ENCODE data around the gene METRNL. TPM values are rescaled to one million over a fixed set of nuclear protein-coding genes. Genes with fewer than 3 reads are reported as not detected.
"Not testable (repeated sequence)": the region's sequence is repeated elsewhere in the genome, so short reads cannot be mapped to it uniquely, and the experiment has no call there.

METRNL gene
- total and polyA plus RNA-seq, 4 donors: 0.67 to 9.0 (median 8.6) TPM

GRCh38 chr17:83132251-83133081, 53.1 kb downstream of the METRNL start (continued):
- no peak for TF ChIP-seq RXRA (IDR thresholded peaks at IDR 0.05)

GRCh38 chr17:83133302-83134121, 54.1 kb downstream of the METRNL start:
- H3K36me3 ChIP-seq (ENCODE audit: control insufficient read depth in 4 of 4, insufficient read depth in 3 of 4, low read depth in 1 of 4, low read length in 3 of 4): no peaks in the 10 kb centered on the region
- H3K9ac ChIP-seq (ENCODE audit: low read depth in 1 of 2, low read length in 2 of 2): no peak overlapping the region
- 75% methylated on average over 16 of the region's 16 CpGs for WGBS
- no peaks in the 10 kb centered on the region for H3K27me3 ChIP-seq (ENCODE audit: control insufficient read depth in 4 of 4, insufficient read depth in 4 of 4, low read length in 3 of 4)
- H3K9me3 ChIP-seq (ENCODE audit: control insufficient read depth in 4 of 4, low read length in 3 of 4): no peaks in the 10 kb centered on the region
- no peaks in the 10 kb centered on the region for H3K4me1 ChIP-seq (ENCODE audit: control insufficient read depth in 4 of 4, insufficient read depth in 4 of 4, low read length in 3 of 4)
- no peak overlapping the region for H3K27ac ChIP-seq (ENCODE audit: low read depth in 1 of 2, low read length in 2 of 2)
- TF ChIP-seq HNF4G (IDR thresholded peaks at IDR 0.05) (no peak), GABPA (IDR thresholded peaks at IDR 0.05 in 1 of 2, conservative IDR thresholded peaks at IDR 0.05 in 1 of 2) (no peak), YY1 (IDR thresholded peaks at IDR 0.05) (no peak), RXRA (IDR thresholded peaks at IDR 0.05) (no peak), ZBTB33 (IDR thresholded peaks at IDR 0.05) (no peak), TAF1 (conservative IDR thresholded peaks at IDR 0.05) (no peak), HNF4A (conservative IDR thresholded peaks at IDR 0.05) (no peak), REST (IDR thresholded peaks at IDR 0.05) (no peak), FOXA2 (IDR thresholded peaks at IDR 0.05) (no peak), FOXA1 (IDR thresholded peaks at IDR 0.05) (no peak), RAD21 (IDR thresholded peaks at IDR 0.05) (no peak), JUND (IDR thresholded peaks at IDR 0.05) (no peak), NR2F2 (IDR thresholded peaks at IDR 0.05) (no peak), SP1 (IDR thresholded peaks at IDR 0.05) (no peak), EGR1 (IDR thresholded peaks at IDR 0.05; ENCODE audit: low read depth in 2 of 2) (no peak)
- TF ChIP-seq, protein P1, sequence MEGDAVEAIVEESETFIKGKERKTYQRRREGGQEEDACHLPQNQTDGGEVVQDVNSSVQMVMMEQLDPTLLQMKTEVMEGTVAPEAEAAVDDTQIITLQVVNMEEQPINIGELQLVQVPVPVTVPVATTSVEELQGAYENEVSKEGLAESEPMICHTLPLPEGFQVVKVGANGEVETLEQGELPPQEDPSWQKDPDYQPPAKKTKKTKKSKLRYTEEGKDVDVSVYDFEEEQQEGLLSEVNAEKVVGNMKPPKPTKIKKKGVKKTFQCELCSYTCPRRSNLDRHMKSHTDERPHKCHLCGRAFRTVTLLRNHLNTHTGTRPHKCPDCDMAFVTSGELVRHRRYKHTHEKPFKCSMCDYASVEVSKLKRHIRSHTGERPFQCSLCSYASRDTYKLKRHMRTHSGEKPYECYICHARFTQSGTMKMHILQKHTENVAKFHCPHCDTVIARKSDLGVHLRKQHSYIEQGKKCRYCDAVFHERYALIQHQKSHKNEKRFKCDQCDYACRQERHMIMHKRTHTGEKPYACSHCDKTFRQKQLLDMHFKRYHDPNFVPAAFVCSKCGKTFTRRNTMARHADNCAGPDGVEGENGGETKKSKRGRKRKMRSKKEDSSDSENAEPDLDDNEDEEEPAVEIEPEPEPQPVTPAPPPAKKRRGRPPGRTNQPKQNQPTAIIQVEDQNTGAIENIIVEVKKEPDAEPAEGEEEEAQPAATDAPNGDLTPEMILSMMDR (IDR thresholded peaks at IDR 0.05; ENCODE audit: low read depth, low read length, missing input control): no peak
- TF ChIP-seq, protein P2, sequence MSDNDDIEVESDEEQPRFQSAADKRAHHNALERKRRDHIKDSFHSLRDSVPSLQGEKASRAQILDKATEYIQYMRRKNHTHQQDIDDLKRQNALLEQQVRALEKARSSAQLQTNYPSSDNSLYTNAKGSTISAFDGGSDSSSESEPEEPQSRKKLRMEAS (IDR thresholded peaks at IDR 0.05): no peak
- TF ChIP-seq, protein P3, sequence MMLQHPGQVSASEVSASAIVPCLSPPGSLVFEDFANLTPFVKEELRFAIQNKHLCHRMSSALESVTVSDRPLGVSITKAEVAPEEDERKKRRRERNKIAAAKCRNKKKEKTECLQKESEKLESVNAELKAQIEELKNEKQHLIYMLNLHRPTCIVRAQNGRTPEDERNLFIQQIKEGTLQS (IDR thresholded peaks at IDR 0.05): no peak
- H3K4me3 ChIP-seq (ENCODE audit: low read depth in 1 of 3, low read length in 3 of 3): no peak overlapping the region
- no peak for DNase-seq (ENCODE audit: low spot score)

GRCh38 chr17:83134456-83134855, 55.0 kb downstream of the METRNL start:
- not testable (repeated sequence) for H3K4me1 ChIP-seq (ENCODE audit: control insufficient read depth in 4 of 4, insufficient read depth in 4 of 4, low read length in 3 of 4); H3K27ac ChIP-seq (ENCODE audit: low read depth in 1 of 2, low read length in 2 of 2); DNase-seq (ENCODE audit: low spot score); H3K36me3 ChIP-seq (ENCODE audit: control insufficient read depth in 4 of 4, insufficient read depth in 3 of 4, low read depth in 1 of 4, low read length in 3 of 4); H3K9me3 ChIP-seq (ENCODE audit: control insufficient read depth in 4 of 4, low read length in 3 of 4); H3K4me3 ChIP-seq (ENCODE audit: low read depth in 1 of 3, low read length in 3 of 3); H3K27me3 ChIP-seq (ENCODE audit: control insufficient read depth in 4 of 4, insufficient read depth in 4 of 4, low read length in 3 of 4); H3K9ac ChIP-seq (ENCODE audit: low read depth in 1 of 2, low read length in 2 of 2)
- WGBS: 91% methylated on average over 33 of the region's 38 CpGs
